Measurements from ENCODE around the gene CCDC78. TPM values are rescaled to one million over a fixed set of nuclear protein-coding genes. Genes with fewer than 3 reads are reported as not detected.
"Not testable (repeated sequence)": the region's sequence is repeated elsewhere in the genome, so short reads cannot be mapped to it uniquely, and the experiment has no call there.

Gene CCDC78
- polyA plus RNA-seq, 1 donor (not counting 4 experiments of a cell fraction or from before 2014, with no cell fraction given): 2.5 TPM

- H3K4me1 ChIP-seq (ENCODE audit: control insufficient read depth, extremely low read depth, insufficient read depth, low read length): peaks cover 13% of the 10 kb centered on the region
Measured at GRCh38 chr16:754656-755055, 28.4 kb upstream of the CCDC78 start.

GRCh38 chr16:754121-754607 is 27.9 kb upstream of the CCDC78 start:
- H3K27me3 ChIP-seq (ENCODE audit: control insufficient read depth, extremely low read depth, insufficient read depth, low read length); H2AFZ ChIP-seq (ENCODE audit: control insufficient read depth, low read length); H3K4me2 ChIP-seq (ENCODE audit: control insufficient read depth, extremely low read depth, insufficient read depth, low read depth, low read length); H3K36me3 ChIP-seq (ENCODE audit: control insufficient read depth in 2 of 2, extremely low read depth in 1 of 2, insufficient read depth in 2 of 2, low read length in 2 of 2); FAIRE-seq; H3K9me1 ChIP-seq (ENCODE audit: control insufficient read depth, extremely low read depth, insufficient read depth, low read length); H3K4me3 ChIP-seq (ENCODE audit: control insufficient read depth in 2 of 3, extremely low read depth in 1 of 3, insufficient read depth in 2 of 3, low read depth in 1 of 3, low read length in 3 of 3); H3K4me1 ChIP-seq (ENCODE audit: control insufficient read depth, extremely low read depth, insufficient read depth, low read length); dilution Hi-C loops (cut with MboI; ENCODE audit: extremely low pct_ligation_motif_present, low sequenced_read_pairs); H3K9ac ChIP-seq (ENCODE audit: control insufficient read depth, extremely low read depth, insufficient read depth, low read length); DNase-seq (ENCODE audit: low read depth, low spot score); H3K9me3 ChIP-seq (ENCODE audit: control insufficient read depth, low read depth, low read length); H4K20me1 ChIP-seq (ENCODE audit: control insufficient read depth, extremely low read depth, insufficient read depth, low read length); H3K79me2 ChIP-seq (ENCODE audit: control insufficient read depth, insufficient read depth, low read length); H3K27ac ChIP-seq (ENCODE audit: control insufficient read depth, insufficient read depth, low read length): not testable (repeated sequence)

More at GRCh38 chr16:754656-755055, 28.4 kb upstream of the CCDC78 start:
- Histone ChIP-seq H3K9me1 (ENCODE audit: control insufficient read depth, extremely low read depth, insufficient read depth, low read length) (no peaks in the 10 kb centered on the region), H4K20me1 (ENCODE audit: control insufficient read depth, extremely low read depth, insufficient read depth, low read length) (no peaks in the 10 kb centered on the region), H3K36me3 (ENCODE audit: control insufficient read depth in 2 of 2, extremely low read depth in 1 of 2, insufficient read depth in 2 of 2, low read length in 2 of 2) (no peaks in the 10 kb centered on the region), H3K79me2 (ENCODE audit: control insufficient read depth, insufficient read depth, low read length) (no peaks in the 10 kb centered on the region), H3K4me2 (ENCODE audit: control insufficient read depth, extremely low read depth, insufficient read depth, low read depth, low read length) (no peak overlapping the region), H3K27me3 (ENCODE audit: control insufficient read depth, extremely low read depth, insufficient read depth, low read length) (peaks cover 9% of the 10 kb centered on the region), H2AFZ (ENCODE audit: control insufficient read depth, low read length) (no peak overlapping the region), H3K9ac (ENCODE audit: control insufficient read depth, extremely low read depth, insufficient read depth, low read length) (no peak overlapping the region), H3K4me3 (ENCODE audit: control insufficient read depth in 2 of 3, extremely low read depth in 1 of 3, insufficient read depth in 2 of 3, low read depth in 1 of 3, low read length in 3 of 3) (no peak overlapping the region), H3K27ac (ENCODE audit: control insufficient read depth, insufficient read depth, low read length) (no peak overlapping the region), H3K9me3 (ENCODE audit: control insufficient read depth, low read depth, low read length) (no peaks in the 10 kb centered on the region)
- no peak for DNase-seq (ENCODE audit: low read depth, low spot score)
- no peak for FAIRE-seq
- no peak for TF ChIP-seq CTCF (optimal IDR thresholded peaks at IDR 0.05 in 1 of 3, IDR thresholded peaks at IDR 0.05 in 1 of 3, conservative IDR thresholded peaks at IDR 0.05 in 1 of 3; ENCODE audit: extremely low read depth in 1 of 3, insufficient read depth in 2 of 3, low read length in 3 of 3)
- no peak for TF ChIP-seq EZH2 (IDR thresholded peaks at IDR 0.05; ENCODE audit: low read length)
- dilution Hi-C loops (cut with MboI; ENCODE audit: extremely low pct_ligation_motif_present, low sequenced_read_pairs): no loop called here

- no peaks in the 10 kb centered on the region for H3K9me1 ChIP-seq (ENCODE audit: control insufficient read depth, extremely low read depth, insufficient read depth, low read length)
- H3K4me3 ChIP-seq (ENCODE audit: control insufficient read depth in 2 of 3, extremely low read depth in 1 of 3, insufficient read depth in 2 of 3, low read depth in 1 of 3, low read length in 3 of 3): no peak overlapping the region
- TF ChIP-seq CTCF (optimal IDR thresholded peaks at IDR 0.05 in 1 of 3, IDR thresholded peaks at IDR 0.05 in 1 of 3, conservative IDR thresholded peaks at IDR 0.05 in 1 of 3; ENCODE audit: extremely low read depth in 1 of 3, insufficient read depth in 2 of 3, low read length in 3 of 3): no peak
- H3K36me3 ChIP-seq (ENCODE audit: control insufficient read depth in 2 of 2, extremely low read depth in 1 of 2, insufficient read depth in 2 of 2, low read length in 2 of 2): no peaks in the 10 kb centered on the region
- H3K9me3 ChIP-seq (ENCODE audit: control insufficient read depth, low read depth, low read length): no peaks in the 10 kb centered on the region
- H3K4me1 ChIP-seq (ENCODE audit: control insufficient read depth, extremely low read depth, insufficient read depth, low read length): peaks cover 2% of the 10 kb centered on the region
- no peaks in the 10 kb centered on the region for H4K20me1 ChIP-seq (ENCODE audit: control insufficient read depth, extremely low read depth, insufficient read depth, low read length)
- dilution Hi-C loops (cut with MboI; ENCODE audit: extremely low pct_ligation_motif_present, low sequenced_read_pairs): no loop called here
- FAIRE-seq (no peak), DNase-seq (ENCODE audit: low read depth, low spot score) (no peak)
- no peak overlapping the region for H3K27ac ChIP-seq (ENCODE audit: control insufficient read depth, insufficient read depth, low read length)
- peak overlapping the region; percentile 83 for H2AFZ ChIP-seq (ENCODE audit: control insufficient read depth, low read length)
- H3K4me2 ChIP-seq (ENCODE audit: control insufficient read depth, extremely low read depth, insufficient read depth, low read depth, low read length): peak overlapping the region; percentile 51
- no peak overlapping the region for H3K9ac ChIP-seq (ENCODE audit: control insufficient read depth, extremely low read depth, insufficient read depth, low read length)
- H3K27me3 ChIP-seq (ENCODE audit: control insufficient read depth, extremely low read depth, insufficient read depth, low read length): peaks cover 9% of the 10 kb centered on the region
- no peaks in the 10 kb centered on the region for H3K79me2 ChIP-seq (ENCODE audit: control insufficient read depth, insufficient read depth, low read length)
Measured at GRCh38 chr16:752007-752312, 25.7 kb upstream of the CCDC78 start.
